Frontal cortex (tissue), 4 donors: ENCODE measurements around the gene GFPT2. TPM values are rescaled to one million over a fixed set of nuclear protein-coding genes. Genes with fewer than 3 reads are reported as not detected.
A peak's percentile ranks its signal among the peaks of the same experiment; 100 is the strongest.

Experiments
- DNase-seq, 2 donors: peaks; one replicate each; pipeline ENCODE4 v3.0.0; 2012; ENCODE audit warnings: low spot score in 2 of 2
- FAIRE-seq: peaks from 2 replicates; lab custom pipeline; 2012; peaks lifted over from hg19 to GRCh38; lab: Jason Lieb, UNC
- total RNA-seq: library from RNA; depleted of rRNA; stranded (reverse); fragments of >200 nt; gene quantifications from one replicate; pipeline ENCODE4 v1.2.3, GENCODE V29; 2014
- donor health status: control.
- donor health status: control.
- donor health status: control.

Gene GFPT2
- total RNA-seq, 1 donor from 2014 or later: 11.0 TPM

DNA sequence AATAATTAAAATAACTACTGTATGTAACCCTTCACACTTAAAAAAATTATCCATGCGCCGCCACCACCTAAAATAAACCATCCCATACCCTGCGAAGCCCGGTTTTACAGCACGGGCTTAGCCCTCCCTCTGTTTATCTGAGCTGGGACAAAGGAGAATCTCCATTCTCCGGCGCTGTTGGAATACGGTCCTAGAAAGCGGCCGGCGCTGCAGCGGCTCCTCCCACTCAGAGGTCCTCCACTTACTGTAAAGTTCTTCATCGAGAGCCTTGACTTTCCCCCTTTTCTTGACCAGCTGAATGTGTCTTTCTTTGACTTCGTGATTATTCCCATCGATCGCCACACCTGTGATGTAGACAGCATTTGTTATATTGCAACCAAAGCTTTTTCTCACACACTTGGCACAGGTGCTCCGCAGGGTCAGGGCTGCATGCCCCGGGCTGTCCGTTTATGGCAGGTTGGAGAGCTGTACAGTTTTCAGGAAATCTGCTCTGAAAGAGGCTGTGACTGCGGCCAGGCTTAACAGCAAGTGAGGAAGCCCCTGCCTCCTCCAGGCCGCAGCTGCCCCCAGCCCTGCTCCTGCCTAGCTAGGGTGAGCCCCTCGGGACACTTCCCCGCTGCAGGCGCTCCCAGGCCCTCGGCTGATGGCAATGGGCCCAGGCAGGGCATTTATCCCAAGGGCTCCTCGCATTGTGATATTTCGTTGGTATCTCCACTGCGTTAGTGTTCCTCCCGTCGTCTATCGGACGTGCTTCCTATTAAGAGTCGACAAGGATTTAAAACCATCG lies 16.7 kb downstream of the GFPT2 start:
- DNase-seq (no peak), FAIRE-seq (no peak)

GRCh38 chr5:180335614-180336233 lies 17.4 kb downstream of the GFPT2 start:
- DNase-seq (no peak), FAIRE-seq (no peak)

DNA sequence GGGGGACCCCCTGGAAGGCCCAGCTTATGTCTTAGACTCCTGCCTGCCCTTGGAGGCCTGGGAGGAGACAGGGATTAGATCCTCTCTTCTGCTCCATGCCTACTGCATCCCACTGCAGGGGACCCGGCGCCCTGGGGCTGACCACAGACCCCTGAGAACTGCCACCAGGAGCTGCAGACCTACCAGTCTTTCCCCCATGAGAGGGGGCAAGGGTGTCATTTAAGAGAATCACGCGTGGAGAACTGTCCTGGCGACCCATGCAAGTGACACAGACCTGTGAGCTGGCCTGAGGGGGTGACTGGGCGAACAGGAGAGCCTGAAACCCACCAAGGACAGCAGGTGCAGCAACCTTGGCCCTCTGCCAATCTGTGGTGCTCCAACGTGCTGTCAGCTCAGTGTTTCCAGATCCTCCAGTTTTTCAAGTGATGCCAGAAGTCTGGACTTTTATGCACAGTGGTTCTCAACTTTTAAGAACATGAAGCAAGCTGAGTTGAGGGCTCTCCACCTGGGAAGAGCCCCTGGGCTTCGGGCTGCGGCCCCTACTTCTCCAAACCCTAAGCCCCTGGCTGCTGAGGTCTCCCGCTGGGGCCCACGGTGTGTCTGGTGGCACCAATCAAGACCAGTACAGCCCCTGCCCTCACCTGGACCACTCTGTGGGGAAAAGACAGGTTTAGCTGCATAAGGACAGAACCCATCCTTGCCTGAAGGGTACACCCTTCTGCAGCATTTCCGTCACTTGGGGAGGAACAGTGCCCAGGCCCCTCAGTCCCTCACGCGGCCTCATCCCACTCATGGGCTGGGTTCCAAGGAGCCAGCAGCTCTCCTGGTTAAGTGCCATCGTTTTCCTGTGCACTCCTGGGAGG lies 18.2 kb downstream of the GFPT2 start:
- FAIRE-seq (no peak), DNase-seq (no peak)

DNA sequence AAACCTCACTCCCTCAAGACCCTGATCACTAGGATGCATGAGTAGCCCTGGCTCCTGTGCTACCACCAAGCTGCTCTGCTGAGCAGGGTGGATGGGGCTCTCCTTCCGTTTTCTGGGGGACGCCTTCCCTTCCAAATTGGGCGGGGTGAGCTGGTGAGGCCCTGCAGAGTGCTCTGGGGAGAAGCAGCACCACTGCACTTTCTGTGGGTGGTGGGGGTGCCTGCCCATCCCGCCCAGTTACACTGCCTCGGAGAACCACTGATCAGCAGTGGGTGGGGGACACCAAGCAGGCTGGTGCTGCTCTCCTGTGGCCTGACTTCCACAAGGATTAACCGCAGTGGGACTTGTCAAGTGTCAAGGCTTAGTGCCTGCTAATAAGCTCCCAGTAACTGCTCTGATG lies 19.0 kb downstream of the GFPT2 start:
- FAIRE-seq: no peak

DNA sequence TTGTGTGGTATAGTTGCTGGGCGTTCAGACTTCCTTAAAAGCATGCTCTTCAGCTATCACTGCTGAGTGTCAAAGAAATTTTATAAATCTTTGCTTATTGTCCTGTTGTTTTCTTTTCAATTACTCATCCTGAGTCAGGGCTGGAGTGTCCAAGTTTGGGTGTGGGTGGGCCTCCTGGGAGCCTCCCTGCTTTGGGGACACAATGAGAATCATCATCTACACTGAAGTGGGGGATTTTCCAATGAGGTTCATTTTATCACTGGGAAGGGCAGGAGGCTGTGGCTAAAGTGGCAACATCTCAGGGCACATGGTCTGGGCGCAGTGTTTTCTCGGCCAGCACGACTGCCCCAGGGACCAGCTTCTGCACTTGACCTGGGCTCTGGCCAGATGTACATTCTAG lies 19.5 kb downstream of the GFPT2 start:
- DNase-seq: no peak
- no peak for FAIRE-seq

More for the DNA sequence above, 19.0 kb downstream of the GFPT2 start:
- no peak for DNase-seq

GRCh38 chr5:180332861-180333260 lies 20.3 kb downstream of the GFPT2 start:
- no peak for FAIRE-seq

GRCh38 chr5:180332051-180332517 lies 21.1 kb downstream of the GFPT2 start:
- DNase-seq (no peak), FAIRE-seq (no peak)

More at GRCh38 chr5:180332861-180333260, 20.3 kb downstream of the GFPT2 start:
- no peak for DNase-seq

DNA sequence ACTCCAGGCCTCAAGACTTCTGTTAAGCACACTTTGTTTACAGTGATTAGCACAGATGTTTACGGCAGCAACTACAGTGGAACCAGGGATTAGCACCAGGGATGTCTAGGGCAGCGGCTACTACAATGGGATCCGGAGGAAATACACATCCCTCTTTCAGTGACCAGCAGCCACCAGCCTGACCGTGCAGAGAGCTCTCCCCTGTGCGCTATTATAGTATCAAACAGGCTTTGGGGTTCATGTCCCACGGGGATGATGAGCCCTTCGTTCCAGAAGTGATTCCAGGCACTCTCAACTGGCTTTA lies 21.5 kb downstream of the GFPT2 start:
- DNase-seq (no peak), FAIRE-seq (no peak)

DNA sequence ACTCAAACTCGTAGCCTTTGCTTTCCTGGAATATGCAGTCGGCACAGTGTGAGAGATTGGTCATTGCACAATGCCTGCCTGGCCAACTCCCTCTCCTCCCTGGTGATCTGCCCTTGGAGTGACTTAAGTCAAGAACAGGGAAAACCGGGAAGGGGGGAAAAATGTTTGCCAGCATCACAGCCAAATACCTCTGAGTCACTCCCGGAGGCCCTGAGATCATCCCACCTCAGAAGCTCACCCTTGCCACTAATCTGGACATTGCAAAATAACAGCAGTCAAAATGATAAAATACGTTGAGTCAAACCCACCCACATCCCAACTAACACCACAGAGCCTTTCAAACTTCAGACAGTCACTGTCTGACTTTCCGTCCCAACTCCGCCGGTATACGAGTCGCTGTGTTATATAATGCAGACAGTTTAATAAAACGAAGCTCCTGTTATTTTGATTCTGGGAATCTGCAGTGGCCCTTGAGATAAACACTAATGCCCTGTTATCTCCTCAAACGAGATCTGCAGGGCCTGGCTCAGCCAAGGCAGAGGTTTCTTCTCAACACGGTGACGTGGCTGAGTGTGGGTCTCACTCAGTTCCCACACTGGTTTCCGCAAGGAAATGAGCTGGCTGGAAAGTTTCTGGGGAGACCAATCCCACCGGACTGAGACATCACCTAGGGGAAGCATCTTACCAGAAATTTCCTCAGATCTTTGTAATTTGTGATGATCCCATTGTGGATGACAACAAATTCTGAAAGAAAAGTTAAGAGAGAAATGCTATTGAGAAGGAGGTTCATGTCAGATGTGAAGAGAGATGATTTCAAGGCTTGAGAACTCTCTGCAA lies 22.1 kb downstream of the GFPT2 start:
- DNase-seq: no peak

DNA sequence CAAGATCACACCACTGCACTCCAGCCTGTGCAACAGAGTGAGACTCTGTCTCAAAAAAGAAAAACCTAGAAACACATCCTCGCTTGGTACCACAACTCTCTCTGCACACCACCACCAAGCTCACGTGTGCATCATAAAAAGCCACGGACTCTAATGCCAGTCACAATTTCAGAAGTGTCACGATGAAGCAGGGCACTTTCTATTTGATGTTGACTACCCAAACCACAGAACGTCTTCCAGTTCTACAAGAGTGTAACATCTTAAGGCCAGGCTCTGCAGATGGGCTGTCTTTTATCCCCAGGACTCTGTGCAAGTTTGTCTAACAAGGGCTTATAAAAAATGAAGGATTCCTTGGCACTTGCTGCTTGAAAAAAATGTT lies 22.9 kb downstream of the GFPT2 start:
- FAIRE-seq: no peak
- no peak for DNase-seq

More for the DNA sequence above, 22.1 kb downstream of the GFPT2 start:
- no peak for FAIRE-seq

DNA sequence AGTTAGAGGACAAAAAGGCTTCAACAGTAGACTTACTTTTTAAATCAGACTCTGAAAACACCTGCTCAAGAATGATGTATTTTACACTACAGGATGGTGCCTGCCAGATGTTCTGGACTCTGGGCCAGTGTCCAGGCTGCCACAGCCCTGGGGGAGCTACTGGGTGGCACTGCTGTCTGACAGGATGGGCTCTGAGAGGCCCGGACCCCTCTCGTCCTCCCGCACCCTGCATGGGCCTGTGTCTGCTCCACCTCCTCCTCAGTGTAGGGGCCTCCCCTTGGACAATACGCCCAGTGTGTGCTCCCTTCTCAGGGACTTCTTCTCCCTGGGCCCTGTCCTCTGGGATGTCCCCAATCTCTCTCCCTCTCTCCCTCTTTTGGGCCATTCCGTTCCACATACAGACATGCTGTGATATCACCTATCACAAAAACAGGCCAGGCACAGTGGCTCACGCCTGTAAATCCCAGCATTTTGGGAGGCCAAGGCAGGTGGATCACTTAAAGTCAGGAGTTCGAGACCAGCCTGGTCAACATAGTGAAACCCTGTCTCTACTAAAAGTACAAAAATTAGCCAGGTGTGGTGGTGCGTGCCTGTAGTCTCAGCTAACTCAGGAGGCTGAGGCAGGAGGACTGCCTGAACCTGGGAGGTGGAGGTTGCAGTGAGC lies 23.4 kb downstream of the GFPT2 start:
- no peak for DNase-seq
- FAIRE-seq: no peak

GRCh38 chr5:180329138-180329435 lies 24.0 kb downstream of the GFPT2 start:
- no peak for DNase-seq
- no peak for FAIRE-seq

DNA sequence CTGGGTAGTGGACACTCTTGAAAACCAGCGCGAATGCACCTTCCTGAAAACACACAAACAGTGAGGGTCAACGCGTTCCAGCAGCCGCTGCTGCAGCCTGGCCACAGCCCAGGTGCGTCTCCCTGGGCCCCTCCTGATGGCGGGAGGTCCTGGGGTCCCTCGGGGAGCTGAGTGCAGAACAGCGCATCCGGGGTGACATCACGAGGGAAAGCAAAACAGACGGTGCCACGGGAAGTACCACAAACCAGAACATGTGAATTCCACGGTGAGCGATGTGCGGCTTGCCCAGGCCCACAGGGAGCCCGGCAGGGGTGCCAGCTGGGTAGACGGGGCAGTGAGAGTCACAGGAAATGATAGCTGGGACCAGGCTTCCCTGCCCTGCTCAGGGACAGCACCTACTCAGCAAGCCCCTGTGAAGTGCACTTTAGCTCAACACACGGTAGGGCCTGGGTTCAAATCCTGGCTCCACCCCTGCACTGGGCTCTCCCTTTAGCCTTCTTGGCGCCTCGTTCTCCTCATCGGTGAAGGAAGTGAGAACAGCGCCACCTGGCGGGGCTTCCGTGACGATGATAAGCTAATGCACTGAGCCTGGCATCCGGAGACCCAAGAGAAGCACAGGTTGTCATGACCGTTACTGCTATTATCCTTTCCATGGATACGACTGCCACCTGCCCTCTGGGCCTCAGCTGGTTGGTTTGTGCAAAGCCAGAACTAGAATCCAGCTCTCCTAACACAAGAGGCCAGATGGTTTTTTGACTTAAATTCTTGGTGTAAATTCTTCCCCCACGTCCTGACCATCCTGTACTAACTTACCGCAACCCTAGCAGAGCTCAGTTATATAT lies 24.6 kb downstream of the GFPT2 start:
- FAIRE-seq: no peak
- peak in 1 of 2 donors; percentile 65 for DNase-seq

DNA sequence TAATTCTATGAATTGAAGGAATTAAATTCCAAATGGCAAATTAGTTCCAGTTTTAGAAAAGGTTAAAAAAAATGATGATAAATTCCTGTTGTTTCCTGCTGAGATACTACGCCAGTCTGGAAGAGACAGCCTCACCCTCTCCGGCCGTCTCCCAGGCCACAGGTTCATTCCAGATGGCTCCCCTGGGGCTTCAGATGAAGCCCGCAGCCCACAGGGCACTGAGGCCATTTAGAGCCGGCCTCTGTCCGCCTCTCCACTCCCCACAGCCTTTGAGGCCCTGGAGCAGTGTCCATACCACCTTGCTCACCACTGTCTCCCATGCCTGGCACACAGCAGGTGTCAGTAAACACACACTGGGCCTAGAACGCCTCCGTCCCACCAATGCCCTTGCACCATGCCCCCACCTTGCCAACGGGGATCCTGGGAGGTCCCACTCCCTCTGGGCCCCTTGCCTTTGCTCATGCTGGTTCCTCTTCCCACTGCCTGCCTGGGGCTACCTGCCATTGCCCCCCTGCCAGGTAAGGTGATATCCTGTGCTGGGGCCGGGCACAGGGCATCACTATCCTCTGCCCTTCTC lies 26.1 kb downstream of the GFPT2 start:
- DNase-seq (no peak), FAIRE-seq (no peak)

GRCh38 chr5:180324601-180324950 lies 28.6 kb downstream of the GFPT2 start:
- no peak for FAIRE-seq
- DNase-seq: no peak

DNA sequence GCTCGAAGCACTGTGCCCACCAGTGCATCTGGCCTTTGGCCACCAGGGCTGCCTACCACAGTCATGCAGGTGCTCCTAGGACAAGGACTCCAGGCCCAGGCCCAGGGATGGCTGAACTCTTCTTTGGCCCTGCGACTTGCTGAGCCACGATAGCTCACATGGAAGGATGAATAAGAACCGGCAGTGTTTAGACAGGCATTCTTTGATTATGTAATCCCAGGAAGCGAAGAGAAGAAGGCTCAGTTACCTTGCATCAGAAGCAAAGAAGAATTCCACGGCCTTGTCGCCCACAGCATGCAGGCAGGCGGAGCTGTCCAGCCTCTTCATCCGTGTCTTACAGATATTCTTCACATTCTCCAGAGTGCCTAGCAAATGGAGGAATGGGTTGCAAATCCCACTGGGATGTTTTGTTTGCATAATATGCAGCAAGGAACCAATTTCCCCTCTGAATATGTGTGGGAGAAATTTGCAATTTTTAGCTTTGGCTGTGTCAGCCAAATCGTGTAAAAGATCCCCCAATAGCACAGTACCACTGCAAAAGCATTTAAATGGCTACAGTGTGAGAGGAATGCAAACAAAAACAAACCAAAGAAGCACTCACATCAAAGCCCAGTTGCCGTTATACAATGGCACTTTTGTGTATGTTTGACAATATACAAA lies 29.1 kb downstream of the GFPT2 start:
- no peak for DNase-seq
- no peak for FAIRE-seq

- DNase-seq: no peak
- no peak for FAIRE-seq
These were observed 30.0 kb downstream of the GFPT2 start for GRCh38 chr5:180323160-180323559.
